GM18499 (cell line): ENCODE data around the gene KDM2A.
A peak's percentile ranks its signal among the peaks of the same experiment; 100 is the strongest.
"Not testable (repeated sequence)": the region's sequence is repeated elsewhere in the genome, so short reads cannot be mapped to it uniquely, and the experiment has no call there.

Experiments
- ATAC-seq: cut with Tn5 transposase; IDR thresholded peaks from one replicate; pipeline ENCODE4 v1.9.1; 2021; ENCODE audit warnings: moderate number of reproducible peaks; ENCODE audit not compliant: insufficient read depth, unreplicated experiment

The KDM2A gene

DNA sequence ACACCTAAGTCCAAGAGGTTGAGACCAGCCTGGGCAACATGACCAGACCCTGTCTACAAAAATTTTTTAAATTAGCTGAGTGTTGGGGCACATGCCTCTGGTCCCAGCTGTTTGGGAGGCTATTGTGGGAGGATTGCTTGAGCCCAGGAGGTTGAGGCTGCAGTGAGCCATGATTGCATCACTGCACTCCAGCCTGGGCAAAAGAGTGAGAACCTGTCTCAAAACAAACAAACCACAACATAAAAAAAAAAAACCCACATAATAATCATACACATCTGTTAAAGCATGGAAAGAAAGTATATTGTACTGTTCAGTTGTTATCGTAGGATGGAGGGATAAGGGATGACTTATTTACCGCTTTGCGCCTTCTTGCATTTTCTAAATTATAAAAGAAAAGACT, 111.3 kb downstream of the KDM2A start:
- no peak for ATAC-seq

DNA sequence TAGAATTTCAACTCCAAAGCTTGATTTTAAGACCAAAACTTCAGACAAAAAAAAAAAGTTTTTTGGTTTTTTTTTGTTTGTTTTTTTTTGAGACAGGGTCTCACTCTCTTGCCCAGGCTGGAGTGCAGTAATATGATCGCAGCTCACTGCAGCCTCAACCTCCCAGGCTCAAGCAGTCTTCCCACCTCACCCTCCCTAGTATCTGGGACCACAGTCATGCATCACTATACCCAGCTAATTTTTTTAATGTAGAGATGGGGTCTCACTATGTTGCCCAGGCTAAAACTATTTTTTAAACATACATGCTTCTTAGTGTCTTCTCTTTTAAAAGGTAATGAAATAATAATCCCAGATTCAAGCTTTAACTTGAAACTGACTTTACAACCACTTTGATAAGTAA, 111.8 kb downstream of the KDM2A start:
- ATAC-seq: no peak

DNA sequence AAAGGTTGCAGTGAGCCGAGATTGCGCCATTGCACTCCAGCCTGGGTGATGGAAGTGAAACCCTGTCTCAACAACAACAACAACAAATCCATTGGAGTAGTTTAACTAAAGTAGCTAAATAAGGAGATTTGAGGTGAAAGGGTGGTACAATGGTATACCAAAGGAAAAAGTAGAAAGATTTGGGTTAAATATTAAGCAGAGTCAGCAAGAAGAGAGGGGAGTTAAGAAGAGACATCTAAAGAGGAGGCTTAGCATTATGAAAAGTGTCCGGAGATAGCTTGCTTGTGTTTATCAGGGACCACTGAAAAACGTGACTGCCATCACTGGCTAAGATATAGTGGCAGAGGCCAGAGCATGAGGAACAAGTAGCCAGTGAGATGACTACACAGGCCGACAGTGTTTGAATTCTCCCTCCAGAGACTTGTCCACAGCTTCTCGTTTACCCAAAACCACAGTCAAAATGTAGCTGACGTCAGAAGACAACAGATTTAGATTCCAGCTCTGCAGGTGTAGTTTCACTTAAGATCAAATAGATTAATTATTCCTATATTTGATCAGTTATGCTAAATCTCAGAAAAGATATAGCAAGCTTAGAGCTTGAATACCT, 114.6 kb downstream of the KDM2A start:
- ATAC-seq: no peak

DNA sequence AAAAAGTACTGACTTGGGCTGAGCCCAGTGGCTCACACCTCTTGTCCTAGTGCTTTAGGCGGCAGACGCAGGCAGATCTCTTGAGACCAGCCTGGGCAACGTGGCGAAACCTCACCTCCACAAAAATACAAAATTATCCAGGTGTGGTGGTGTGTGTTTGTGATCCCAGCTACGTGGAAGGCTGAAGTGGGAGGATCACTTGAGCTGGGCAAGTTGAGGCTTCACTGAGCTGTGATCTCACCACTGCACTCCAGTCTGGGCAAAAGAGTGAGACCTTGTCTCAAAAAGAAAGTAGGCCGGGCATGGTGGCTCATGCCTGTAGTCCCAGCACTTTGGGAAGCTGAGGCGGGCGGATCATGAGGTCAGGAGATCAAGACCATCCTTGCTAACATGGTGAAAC, 115.5 kb downstream of the KDM2A start:
- not testable (repeated sequence) for ATAC-seq

DNA sequence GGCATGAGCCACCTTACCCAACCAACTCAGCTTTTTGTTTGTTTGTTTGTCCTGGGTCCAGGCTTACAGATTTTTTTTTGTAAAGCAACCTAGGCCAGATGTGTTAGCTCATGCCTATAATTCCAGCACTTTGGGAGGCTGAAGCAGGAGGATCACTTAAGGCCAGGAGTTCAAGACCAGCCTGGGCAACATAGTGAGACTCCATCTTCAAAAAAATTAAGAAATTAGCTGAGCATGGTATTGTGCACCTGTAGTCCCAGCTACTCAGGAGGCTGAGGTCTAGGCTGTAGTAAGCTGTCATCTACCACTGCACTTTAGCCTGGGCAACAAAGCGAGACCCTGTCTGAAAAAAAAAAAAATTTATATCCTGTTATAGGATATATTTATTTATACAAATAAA, 118.5 kb downstream of the KDM2A start:
- ATAC-seq: no peak

DNA sequence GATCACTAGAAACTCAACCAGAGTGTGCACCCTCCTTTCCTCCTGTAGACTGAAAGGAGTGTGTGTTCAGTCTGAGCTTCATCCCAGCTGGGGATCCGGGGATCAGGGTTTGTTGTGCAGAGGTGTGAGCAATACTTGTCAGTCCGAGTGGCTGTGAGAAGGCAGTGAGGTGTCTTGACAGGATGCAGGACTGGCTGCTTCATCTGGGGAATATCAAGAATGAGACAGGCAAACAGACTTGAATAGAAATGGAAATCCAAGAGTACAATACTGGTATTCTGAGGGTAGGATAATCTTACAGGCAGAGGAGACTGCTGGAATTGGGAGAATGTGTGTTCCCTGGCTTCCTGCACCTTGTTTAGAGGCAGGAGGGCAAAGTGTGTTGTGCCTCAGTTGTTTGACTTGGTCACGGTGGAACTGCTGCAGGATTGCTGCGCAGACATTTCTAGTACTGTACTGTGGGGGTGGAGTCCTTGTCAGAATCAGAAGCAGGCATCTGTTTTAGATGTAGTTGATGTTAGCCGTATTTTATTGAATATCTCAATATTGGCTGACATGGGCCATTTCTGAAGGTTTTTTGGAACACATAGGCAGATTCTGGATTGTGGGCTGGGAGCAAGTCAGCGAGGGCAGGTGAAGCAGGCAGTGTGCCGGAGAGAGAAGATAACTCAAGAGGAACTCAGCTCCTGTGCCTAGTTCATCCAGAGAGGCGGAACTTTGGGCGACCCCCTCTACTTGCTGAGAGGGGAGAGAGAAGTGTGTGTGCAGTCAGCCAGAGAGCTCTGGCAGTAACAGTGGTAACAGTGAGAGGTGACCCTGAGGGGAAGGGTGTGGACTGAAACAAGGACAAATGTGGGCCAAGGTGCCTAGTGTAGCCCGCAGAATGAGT, 120.1 kb downstream of the KDM2A start:
- ATAC-seq: no peak

DNA sequence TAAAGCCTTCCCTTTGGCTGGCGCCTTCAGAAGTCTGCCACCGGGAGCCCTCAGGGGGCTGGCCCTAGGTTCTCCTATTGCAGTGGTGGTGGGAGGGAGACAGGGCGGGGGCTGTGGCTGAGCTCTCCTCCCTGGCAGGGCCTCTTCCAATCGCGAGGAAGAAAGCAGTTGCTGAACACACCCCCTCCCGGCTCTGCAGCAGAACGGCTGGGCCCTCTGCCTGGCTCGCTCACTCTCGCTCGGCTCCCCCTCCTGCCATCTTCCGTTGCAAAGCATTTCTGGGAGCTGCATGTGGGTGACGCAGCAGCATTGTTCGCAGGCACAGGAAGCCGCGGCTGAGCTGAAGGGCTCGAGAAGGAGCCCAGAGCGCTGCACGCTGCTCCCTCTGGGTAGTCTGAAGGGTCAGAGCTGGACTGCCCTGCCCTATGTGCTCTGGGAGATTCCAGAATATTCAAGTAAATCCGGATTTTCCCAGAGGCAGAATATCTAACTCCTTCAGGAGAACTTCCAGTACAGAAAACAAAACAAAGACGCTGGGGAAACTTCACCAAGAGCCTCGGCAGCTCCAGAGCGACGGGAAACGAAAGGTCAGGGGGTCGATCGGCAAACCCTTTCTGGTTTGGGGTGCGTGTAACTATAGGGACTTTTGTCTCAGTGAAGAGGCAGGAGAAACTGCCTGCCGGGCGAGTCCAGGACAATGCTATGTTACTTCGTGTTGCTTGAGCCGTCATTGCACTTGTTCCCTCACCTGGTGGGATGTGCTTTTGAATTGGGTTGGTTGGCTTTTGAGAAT, 120.9 kb downstream of the KDM2A start:
- ATAC-seq: peak; percentile 63

DNA sequence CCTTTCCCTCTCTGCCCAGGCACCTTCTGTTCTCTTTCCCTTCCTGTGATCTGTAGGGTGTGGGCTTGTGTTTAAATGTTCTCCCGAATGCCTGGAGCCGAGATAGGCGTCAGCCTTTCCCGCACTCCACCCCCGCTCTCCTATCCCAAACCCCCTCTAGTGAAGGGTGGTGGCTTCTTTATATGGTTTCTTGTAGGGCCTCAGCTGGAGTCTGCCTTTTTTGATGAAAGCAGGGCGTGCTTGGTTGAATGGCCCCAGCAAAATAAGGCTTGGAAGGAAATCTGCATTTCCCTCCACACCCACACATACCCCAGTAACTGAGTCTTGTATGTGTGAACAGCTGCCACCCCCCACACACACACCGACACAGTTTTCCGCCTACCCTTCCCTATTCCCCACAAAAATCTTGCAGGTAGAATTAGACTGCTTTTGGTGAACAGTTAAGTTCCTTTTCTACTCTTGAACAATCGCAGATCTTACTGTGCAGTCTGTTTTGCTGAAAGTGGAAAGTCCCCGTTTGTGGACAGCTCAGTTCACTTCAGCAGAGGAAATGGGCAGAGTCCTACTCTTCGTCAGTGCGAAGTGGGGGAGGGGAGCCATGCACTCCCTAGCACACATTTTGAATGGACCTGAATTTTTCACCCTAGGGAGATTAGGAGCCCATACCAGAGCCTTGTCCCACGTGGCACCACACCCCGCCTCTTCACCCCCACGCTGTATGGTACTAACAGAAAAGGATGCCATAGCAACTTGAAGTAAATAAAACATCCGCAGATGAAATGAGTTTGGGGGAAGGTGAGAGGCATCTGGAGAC, 121.7 kb downstream of the KDM2A start:
- no peak for ATAC-seq

DNA sequence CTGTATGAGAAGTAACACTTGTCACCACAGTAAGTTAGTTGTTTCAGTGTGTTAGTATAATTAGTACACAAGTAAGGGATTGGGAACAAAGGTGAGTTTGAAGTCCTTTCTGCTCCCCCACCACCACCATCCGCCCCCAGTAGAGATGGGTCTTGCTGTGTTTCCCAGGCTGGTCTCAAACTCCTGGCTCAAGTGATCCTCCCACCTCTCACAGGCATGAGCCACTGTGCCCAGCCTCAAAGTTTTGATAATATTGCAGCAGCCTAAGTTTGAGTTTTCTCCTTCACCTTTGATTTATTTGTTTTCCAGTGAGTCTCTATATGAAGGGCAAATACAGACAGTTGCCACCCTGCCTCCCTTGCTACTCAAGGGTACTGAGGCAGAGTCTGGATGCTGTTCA, 123.5 kb downstream of the KDM2A start:
- no peak for ATAC-seq

DNA sequence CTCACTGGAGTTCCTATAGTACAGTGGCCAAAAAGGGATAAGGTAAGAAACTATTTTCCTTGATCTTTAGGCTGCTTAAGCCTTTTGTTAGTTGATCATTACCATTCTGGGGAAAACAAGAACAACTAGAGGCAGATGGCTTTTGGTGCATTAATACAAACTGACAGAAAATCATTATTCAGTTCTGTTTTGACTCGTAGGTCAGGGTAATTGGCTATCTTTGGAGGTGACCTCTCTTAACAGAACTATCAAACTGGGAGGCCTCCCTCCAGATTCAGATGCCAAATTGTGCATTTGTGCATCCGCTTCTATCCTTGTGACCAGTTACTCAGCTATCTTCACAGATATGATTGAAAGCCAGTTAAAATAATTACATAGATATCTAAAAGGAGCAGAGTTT, 124.0 kb downstream of the KDM2A start:
- no peak for ATAC-seq

DNA sequence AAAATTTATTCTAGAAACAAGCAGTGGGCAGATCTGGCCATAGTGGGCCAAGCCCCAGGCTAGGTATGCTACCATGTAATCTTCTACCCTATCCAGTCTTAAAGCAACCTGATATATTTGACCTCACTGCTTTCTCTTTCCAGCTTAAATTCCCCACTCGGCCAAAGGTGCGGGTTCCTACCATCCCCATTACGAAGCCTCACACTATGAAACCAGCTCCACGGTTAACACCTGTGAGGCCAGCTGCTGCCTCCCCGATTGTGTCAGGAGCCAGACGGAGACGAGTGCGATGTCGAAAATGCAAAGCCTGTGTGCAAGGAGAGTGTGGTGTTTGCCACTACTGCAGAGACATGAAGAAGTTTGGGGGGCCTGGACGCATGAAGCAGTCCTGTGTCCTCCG, 126.0 kb downstream of the KDM2A start:
- no peak for ATAC-seq

DNA sequence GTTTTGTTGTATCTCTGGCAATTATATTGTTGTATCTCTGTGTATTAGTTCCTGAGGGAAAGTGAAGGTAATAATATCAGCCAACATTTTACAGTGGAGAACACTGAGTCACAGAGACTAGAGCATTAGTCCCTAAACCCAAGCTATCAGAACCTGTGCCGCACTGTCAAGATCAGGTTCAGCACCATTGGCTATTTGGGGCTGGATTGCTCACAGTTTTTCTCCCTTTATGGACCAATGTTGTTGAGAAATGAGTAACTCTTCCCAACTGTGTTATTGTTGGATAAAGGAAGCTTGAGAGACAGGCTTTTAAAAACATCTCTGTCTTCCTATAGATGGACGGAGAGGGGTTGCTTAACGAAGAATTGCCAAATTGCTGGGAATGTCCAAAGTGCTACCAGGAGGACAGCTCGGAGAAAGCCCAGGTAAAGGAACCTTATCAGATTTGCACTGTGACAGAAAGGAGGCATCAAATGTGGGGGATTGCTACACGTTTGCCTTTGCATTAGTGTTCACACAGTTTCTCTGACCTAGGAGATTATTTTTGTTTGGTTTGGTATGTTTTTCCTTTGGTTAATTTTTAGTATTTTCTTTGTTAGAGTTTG, 129.0 kb downstream of the KDM2A start:
- no peak for ATAC-seq

DNA sequence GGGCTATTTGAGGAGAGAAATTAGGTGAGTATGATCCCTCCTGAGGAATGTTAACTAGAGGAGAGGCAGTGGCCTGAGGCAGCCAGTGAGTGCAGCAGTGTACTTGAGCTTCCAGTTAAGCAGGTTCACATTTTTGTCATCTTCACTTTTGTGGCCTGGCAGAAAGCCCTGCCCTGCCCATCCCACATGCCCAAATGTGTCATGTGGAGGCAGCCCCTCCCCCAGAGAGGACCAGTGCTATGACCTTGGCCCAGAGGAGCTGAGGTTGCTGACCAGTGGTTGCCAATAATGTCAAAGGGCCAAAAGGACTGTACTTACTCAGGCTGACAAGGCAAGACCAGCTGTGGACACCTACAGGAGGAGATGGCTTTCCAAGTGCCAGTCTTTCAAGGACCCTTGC, 129.6 kb downstream of the KDM2A start:
- no peak for ATAC-seq

DNA sequence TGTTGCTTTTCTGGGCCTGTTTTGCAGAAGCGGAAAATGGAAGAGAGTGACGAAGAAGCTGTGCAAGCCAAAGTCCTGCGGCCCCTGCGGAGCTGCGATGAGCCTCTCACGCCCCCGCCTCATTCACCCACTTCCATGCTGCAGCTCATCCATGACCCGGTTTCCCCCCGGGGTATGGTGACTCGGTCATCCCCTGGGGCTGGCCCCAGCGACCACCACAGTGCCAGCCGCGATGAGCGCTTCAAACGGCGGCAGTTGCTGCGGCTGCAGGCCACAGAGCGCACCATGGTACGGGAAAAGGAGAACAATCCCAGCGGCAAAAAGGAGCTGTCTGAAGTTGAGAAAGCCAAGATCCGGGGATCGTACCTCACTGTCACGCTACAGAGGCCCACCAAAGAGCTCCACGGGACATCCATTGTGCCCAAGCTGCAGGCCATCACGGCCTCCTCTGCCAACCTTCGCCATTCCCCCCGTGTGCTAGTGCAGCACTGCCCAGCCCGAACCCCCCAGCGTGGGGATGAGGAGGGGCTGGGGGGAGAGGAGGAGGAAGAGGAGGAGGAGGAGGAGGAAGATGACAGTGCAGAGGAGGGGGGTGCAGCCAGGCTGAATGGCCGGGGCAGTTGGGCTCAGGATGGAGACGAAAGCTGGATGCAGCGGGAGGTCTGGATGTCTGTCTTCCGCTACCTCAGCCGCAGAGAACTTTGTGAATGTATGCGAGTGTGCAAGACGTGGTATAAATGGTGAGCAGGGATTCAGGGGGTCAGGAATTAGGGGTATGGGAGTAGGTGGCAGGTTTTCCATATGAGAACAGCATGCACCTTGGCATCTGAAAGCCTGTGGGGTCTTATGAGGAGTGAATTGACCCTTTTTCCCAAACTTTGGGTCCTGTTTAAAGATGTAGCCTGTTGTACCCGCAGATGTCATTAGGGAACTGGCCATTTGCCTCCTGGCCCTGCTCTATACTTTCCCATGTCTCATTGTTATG, 131.3 kb downstream of the KDM2A start:
- ATAC-seq: no peak

DNA sequence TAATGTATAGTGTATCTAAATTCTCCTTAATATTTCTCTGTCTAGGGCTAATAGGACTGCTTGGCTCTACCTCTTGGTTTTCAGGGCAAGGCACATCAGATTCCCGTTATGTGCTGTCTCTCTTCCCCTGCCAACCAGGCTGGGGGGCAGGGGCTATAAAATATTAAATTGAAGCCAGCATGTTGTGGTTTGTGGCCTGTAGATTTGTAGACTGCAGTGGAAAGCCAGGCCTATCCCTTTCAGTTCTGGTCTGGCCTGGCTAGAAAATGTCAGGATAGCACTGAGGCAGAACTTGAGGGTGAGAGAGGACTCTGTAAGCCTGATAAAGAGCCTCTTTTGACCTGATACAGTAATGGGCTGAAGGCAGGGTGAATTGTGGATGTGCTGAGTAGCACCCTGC, 132.8 kb downstream of the KDM2A start:
- no peak for ATAC-seq

DNA sequence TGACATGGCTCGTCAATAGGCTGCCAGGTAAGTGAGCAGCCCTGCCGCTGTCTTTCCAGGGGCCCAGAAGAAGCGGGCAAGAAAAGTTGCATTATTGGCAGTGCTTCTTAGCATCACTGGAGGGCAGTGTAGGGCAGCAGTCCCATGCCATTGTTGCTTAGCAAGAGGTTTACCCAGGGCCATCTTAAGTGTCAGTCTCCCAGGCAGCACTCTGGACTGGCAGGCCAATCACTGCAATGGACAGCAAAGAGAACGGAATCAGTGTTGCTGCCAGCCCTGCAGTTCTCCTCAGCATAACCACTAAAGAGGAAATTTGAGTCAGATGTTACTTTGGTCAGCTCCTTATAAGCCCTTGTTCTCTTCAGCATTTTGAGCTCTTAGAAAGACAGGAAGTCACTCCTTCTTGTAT, 133.8 kb downstream of the KDM2A start:
- no peak for ATAC-seq

DNA sequence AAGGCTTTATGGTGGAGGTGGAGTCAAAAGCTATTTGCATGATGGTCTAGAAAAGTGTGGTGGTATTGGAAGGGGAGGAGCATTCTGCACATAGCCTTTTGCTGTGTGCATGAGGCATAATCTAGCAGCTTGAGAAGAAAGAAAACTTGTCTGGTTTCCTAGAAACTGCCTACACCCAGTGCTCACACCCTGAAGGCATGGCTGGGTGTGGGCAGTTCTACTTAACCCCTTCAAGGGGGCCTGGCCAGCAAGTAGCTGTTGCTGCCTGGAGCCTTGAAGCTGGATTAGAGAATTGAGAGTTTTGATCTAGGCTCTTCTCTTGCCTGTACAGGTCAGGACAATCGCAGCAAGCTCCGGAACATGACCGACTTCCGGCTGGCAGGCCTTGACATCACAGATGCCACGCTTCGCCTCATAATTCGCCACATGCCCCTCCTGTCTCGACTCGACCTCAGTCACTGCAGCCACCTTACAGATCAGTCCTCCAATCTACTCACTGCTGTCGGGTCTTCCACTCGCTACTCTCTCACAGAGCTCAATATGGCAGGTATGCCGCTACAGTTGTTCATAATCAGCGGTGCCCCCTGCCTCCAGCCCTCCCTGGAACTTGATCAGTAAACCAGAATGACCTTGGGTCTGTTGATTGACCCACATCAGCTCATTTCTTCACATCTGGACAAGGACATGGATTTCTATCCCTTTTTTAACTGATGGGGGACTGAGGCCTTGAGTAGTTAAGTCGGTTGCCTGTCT, 135.0 kb downstream of the KDM2A start:
- ATAC-seq: no peak

DNA sequence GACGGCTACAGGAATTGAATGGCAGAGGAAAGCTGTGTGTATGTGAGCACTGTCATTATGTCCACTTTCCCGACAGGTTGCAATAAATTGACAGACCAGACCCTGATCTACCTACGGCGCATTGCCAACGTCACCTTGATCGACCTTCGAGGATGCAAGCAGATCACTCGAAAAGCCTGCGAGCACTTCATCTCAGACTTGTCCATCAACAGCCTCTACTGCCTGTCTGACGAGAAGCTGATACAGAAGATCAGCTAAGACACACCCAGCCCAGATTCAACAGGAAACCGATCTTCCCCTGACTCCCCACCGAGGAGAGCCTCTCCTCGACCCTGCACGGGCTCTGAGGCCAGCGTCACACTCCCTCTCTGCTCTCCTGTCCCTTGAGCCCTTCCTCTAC, 135.7 kb downstream of the KDM2A start:
- ATAC-seq: no peak
